ENCODE data around the gene NFIA. TPM values are rescaled to one million over a fixed set of nuclear protein-coding genes. Genes with fewer than 3 reads are reported as not detected.

The NFIA gene
- total RNA-seq, 1 donor from 2014 or later = 163 TPM

- DNase-seq (ENCODE audit: low spot score in 2 of 2, unreplicated experiment in 2 of 2) = no peak
- Mint-ChIP-seq H3K36me3 (no peaks in the 10 kb centered on the region), H3K4me1 (peaks cover 81% of the 10 kb centered on the region), H3K27me3 (ENCODE audit: low read depth) (no peaks in the 10 kb centered on the region), H3K9me3 (no peaks in the 10 kb centered on the region), H3K27ac (peak overlapping the region; percentile 91), H3K4me3 (no peak overlapping the region)
- TF ChIP-seq CTCF (IDR thresholded peaks at IDR 0.05; ENCODE audit: unreplicated experiment) = no peak
These were observed 104.4 kb downstream of the NFIA start for GRCh38 chr1:61186753-61187152.

- Mint-ChIP-seq H3K27me3 (ENCODE audit: low read depth) (no peaks in the 10 kb centered on the region), H3K4me3 (no peak overlapping the region), H3K36me3 (no peaks in the 10 kb centered on the region), H3K4me1 (peaks cover 77% of the 10 kb centered on the region), H3K27ac (no peak overlapping the region), H3K9me3 (no peaks in the 10 kb centered on the region)
- no peak for DNase-seq (ENCODE audit: low spot score in 2 of 2, unreplicated experiment in 2 of 2)
- TF ChIP-seq CTCF (IDR thresholded peaks at IDR 0.05; ENCODE audit: unreplicated experiment) = no peak
These were observed 105.2 kb downstream of the NFIA start for GRCh38 chr1:61187352-61188086.

- no peak for TF ChIP-seq CTCF (IDR thresholded peaks at IDR 0.05; ENCODE audit: unreplicated experiment)
- H3K27me3 Mint-ChIP-seq (ENCODE audit: low read depth) = no peaks in the 10 kb centered on the region
- no peak for DNase-seq (ENCODE audit: low spot score in 2 of 2, unreplicated experiment in 2 of 2)
These were observed 107.8 kb downstream of the NFIA start for GRCh38 chr1:61190153-61190552.

GRCh38 chr1:61190618-61191432 lies 108.5 kb downstream of the NFIA start:
- no peak for DNase-seq (ENCODE audit: low spot score in 2 of 2, unreplicated experiment in 2 of 2)
- H3K4me3 Mint-ChIP-seq = no peak overlapping the region
- peaks cover 71% of the 10 kb centered on the region for H3K4me1 Mint-ChIP-seq

More at GRCh38 chr1:61190153-61190552, 107.8 kb downstream of the NFIA start:
- H3K36me3 Mint-ChIP-seq = no peaks in the 10 kb centered on the region
- peaks cover 76% of the 10 kb centered on the region for H3K4me1 Mint-ChIP-seq
- no peaks in the 10 kb centered on the region for H3K9me3 Mint-ChIP-seq
- no peak overlapping the region for H3K4me3 Mint-ChIP-seq
- no peak overlapping the region for H3K27ac Mint-ChIP-seq

GRCh38 chr1:61191433-61191720 lies 109.0 kb downstream of the NFIA start:
- H3K4me1 Mint-ChIP-seq = peaks cover 66% of the 10 kb centered on the region

More at GRCh38 chr1:61190618-61191432, 108.5 kb downstream of the NFIA start:
- H3K36me3 Mint-ChIP-seq = no peaks in the 10 kb centered on the region
- no peak for TF ChIP-seq CTCF (IDR thresholded peaks at IDR 0.05; ENCODE audit: unreplicated experiment)
- H3K27ac Mint-ChIP-seq = peak overlapping the region; percentile 55
- H3K27me3 Mint-ChIP-seq (ENCODE audit: low read depth) = no peaks in the 10 kb centered on the region
- H3K9me3 Mint-ChIP-seq = no peaks in the 10 kb centered on the region

More at GRCh38 chr1:61191433-61191720, 109.0 kb downstream of the NFIA start:
- Mint-ChIP-seq H3K4me3 (no peak overlapping the region), H3K9me3 (no peaks in the 10 kb centered on the region), H3K27me3 (ENCODE audit: low read depth) (no peaks in the 10 kb centered on the region), H3K36me3 (no peaks in the 10 kb centered on the region), H3K27ac (peak overlapping the region; percentile 55)
- DNase-seq (ENCODE audit: low spot score in 2 of 2, unreplicated experiment in 2 of 2) = no peak
- no peak for TF ChIP-seq CTCF (IDR thresholded peaks at IDR 0.05; ENCODE audit: unreplicated experiment)
